Measurements from ENCODE around the gene CFAP46.

CFAP46 gene

DNA sequence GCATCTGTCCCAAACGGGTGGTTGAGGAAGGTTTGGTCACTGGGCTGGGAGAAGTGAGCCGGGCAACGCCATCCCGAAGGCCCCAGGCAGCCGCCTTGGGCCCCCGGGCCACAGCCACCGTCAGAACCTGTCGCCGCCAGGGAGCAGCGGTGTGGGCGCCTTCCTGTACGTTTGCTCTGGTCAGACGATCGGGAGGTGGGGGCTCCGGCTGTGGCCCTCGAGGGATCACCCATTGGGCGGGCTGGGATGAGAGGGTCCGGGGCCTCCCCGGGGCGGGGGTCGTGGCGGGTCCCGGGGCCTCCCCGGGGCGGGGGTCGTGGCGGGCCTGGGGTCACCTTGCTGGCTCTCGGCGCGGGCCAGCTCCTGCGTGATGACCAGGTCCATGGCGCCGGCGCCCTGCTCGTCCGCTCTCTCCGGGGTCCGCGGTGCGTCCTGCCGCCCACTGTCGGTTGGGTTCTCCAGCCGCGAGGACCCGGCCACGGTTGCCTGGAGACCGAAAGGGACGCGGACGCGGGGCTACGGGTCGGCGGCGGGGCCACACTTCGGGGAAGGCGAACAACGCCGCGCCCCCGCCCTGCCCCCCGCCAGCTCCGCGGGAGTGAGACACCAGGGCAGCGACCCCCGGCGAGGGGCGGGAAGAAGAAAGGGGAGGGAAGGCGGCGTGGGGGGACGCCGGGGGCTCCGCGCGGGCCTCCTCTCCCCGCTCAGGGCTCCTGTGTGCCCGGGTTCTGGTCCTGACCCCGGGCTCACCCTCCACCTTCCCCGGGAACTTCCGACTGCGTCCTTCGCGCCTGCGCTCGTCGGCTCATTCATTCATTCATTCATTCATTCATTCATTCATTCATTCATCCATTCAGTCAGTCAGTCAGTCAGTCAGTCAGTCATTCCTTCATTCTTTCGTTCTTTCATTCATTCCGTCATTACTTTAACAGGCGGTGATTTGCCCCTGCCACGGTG is at the start of gene CFAP46:
Gene CFAP46 (minus strand): TSS at position 470 of the 957 bp plus-strand sequence. CDS start 86 bp downstream, at position 384.
- no peak within 1 kb of the TSS for H3K27ac Mint-ChIP-seq
- no peaks in the 10 kb centered on the region for H3K36me3 Mint-ChIP-seq
- H3K27me3 Mint-ChIP-seq: peaks cover 31% of the 10 kb centered on the region
- H3K9me3 Mint-ChIP-seq (ENCODE audit: low read depth): no peaks in the 10 kb centered on the region
- H3K4me1 Mint-ChIP-seq (ENCODE audit: low read depth): peaks cover 13% of the 10 kb centered on the region
- peak within 1 kb of the TSS; percentile 84 for H3K4me3 Mint-ChIP-seq

DNA sequence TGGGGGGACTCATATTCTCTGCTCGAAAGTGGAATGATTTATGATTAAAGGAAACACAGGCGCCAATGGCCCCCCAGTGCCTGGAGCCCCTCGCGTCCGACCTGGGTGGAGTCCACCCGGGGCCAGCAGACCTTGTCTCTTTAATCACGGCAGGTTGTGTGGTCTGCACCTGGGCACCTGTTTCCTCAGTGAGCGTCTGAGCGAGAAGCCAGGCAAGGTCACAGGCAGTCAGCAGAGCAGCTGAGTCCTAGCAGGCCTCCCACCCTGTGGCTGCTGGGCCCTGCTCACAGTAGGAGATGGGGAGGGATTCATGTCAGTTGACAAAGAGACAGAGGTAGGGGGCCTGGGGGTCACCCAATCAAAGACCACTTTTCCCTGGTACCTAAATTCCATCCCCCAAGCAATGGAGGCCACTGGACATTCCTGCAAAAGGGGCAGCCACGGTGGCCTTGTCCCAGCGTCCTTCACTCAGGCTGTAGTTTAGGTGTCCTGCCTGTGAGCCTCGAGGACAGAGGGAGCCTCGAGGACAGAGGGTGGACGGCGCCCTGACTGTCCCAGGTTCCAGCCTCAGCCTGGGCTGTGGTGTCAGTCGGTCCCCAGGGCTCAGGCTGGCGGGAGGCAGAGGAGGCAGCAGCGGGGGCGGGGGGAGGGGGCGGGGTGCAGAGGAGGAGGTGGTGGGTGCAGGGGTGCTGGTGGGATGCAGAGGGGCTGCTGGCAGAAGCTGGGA is 49.5 kb upstream of the CFAP46 start:
- no peaks in the 10 kb centered on the region for H3K36me3 Mint-ChIP-seq
- no peak overlapping the region for H3K27ac Mint-ChIP-seq
- H3K27me3 Mint-ChIP-seq: no peaks in the 10 kb centered on the region
- no peaks in the 10 kb centered on the region for H3K4me1 Mint-ChIP-seq (ENCODE audit: low read depth)
- no peak overlapping the region for H3K4me3 Mint-ChIP-seq
- no peaks in the 10 kb centered on the region for H3K9me3 Mint-ChIP-seq (ENCODE audit: low read depth)

- H3K27me3 Mint-ChIP-seq: no peaks in the 10 kb centered on the region
- no peaks in the 10 kb centered on the region for H3K36me3 Mint-ChIP-seq
- no peak overlapping the region for H3K4me3 Mint-ChIP-seq
- H3K4me1 Mint-ChIP-seq (ENCODE audit: low read depth): no peaks in the 10 kb centered on the region
- no peaks in the 10 kb centered on the region for H3K9me3 Mint-ChIP-seq (ENCODE audit: low read depth)
- H3K27ac Mint-ChIP-seq: no peak overlapping the region
Observed at GRCh38 chr10:132990684-132991545, 48.5 kb upstream of the CFAP46 start.

GRCh38 chr10:132989476-132990415 is 47.4 kb upstream of the CFAP46 start:
- no peaks in the 10 kb centered on the region for H3K36me3 Mint-ChIP-seq
- no peak overlapping the region for H3K4me3 Mint-ChIP-seq
- H3K27me3 Mint-ChIP-seq: no peaks in the 10 kb centered on the region
- H3K27ac Mint-ChIP-seq: no peak overlapping the region
- H3K4me1 Mint-ChIP-seq (ENCODE audit: low read depth): no peaks in the 10 kb centered on the region
- no peaks in the 10 kb centered on the region for H3K9me3 Mint-ChIP-seq (ENCODE audit: low read depth)

DNA sequence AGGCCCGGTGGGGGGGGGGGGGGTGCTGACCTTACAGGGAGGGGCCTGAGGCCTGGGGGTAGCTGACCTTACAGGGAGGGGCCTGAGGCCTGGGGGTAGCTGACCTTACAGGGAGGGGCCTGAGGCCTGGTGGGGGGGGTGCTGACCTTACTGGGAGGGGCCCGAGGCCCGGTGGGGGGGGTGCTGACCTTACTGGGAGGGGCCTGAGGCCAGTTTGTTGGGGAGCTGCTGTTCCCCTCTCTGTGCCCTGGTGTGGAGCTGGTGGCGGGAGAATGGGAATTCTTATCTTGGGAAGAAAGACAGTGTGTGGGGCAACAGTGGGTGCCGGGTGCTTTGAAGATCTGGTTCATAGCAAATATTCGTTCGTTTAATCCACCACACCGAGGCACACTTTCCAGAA is 46.6 kb upstream of the CFAP46 start:
- Mint-ChIP-seq H3K27ac (no peak overlapping the region), H3K36me3 (no peaks in the 10 kb centered on the region), H3K9me3 (ENCODE audit: low read depth) (no peaks in the 10 kb centered on the region), H3K4me3 (no peak overlapping the region), H3K27me3 (no peaks in the 10 kb centered on the region), H3K4me1 (ENCODE audit: low read depth) (no peaks in the 10 kb centered on the region)

- Mint-ChIP-seq H3K27me3 (no peaks in the 10 kb centered on the region), H3K27ac (no peak overlapping the region), H3K4me3 (no peak overlapping the region), H3K36me3 (no peaks in the 10 kb centered on the region), H3K9me3 (ENCODE audit: low read depth) (no peaks in the 10 kb centered on the region), H3K4me1 (ENCODE audit: low read depth) (no peaks in the 10 kb centered on the region)
Observed at GRCh38 chr10:132987671-132988571, 45.6 kb upstream of the CFAP46 start.

DNA sequence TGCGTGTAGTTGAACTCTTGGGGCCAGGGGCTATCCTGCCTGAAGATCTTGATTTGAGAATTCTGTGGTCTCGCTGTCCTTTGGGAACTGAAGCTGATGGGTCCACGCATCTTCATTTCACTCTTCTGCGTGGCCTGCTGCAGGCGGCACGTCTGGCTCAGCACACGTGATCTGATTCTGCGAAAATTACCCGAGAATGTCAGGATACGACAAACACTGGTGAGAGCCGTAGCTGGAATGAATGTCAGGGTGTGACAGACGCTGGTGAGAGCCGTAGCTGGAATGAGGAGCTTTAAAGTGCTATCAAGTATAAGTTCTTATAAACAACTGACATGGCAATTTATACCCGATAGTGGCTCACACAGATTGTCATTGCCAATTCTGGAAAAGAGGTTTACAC is 44.6 kb upstream of the CFAP46 start:
- H3K4me3 Mint-ChIP-seq: no peak overlapping the region
- no peaks in the 10 kb centered on the region for H3K9me3 Mint-ChIP-seq (ENCODE audit: low read depth)
- H3K27ac Mint-ChIP-seq: no peak overlapping the region
- H3K27me3 Mint-ChIP-seq: no peaks in the 10 kb centered on the region
- no peaks in the 10 kb centered on the region for H3K4me1 Mint-ChIP-seq (ENCODE audit: low read depth)
- H3K36me3 Mint-ChIP-seq: no peaks in the 10 kb centered on the region

GRCh38 chr10:132986576-132986975 is 44.2 kb upstream of the CFAP46 start:
- Mint-ChIP-seq H3K27me3 (no peaks in the 10 kb centered on the region), H3K4me3 (no peak overlapping the region), H3K27ac (no peak overlapping the region), H3K9me3 (ENCODE audit: low read depth) (no peaks in the 10 kb centered on the region), H3K4me1 (ENCODE audit: low read depth) (no peaks in the 10 kb centered on the region), H3K36me3 (no peaks in the 10 kb centered on the region)

GRCh38 chr10:132986076-132986475 is 43.7 kb upstream of the CFAP46 start:
- H3K27me3 Mint-ChIP-seq: no peaks in the 10 kb centered on the region
- no peaks in the 10 kb centered on the region for H3K9me3 Mint-ChIP-seq (ENCODE audit: low read depth)
- H3K4me1 Mint-ChIP-seq (ENCODE audit: low read depth): no peaks in the 10 kb centered on the region
- H3K4me3 Mint-ChIP-seq: no peak overlapping the region
- no peak overlapping the region for H3K27ac Mint-ChIP-seq
- no peaks in the 10 kb centered on the region for H3K36me3 Mint-ChIP-seq

- H3K9me3 Mint-ChIP-seq (ENCODE audit: low read depth): no peaks in the 10 kb centered on the region
- no peak overlapping the region for H3K4me3 Mint-ChIP-seq
- no peak overlapping the region for H3K27ac Mint-ChIP-seq
- no peaks in the 10 kb centered on the region for H3K27me3 Mint-ChIP-seq
- no peaks in the 10 kb centered on the region for H3K36me3 Mint-ChIP-seq
- H3K4me1 Mint-ChIP-seq (ENCODE audit: low read depth): no peaks in the 10 kb centered on the region
Observed at GRCh38 chr10:132985546-132985900, 43.2 kb upstream of the CFAP46 start.

- Mint-ChIP-seq H3K4me3 (no peak overlapping the region), H3K9me3 (ENCODE audit: low read depth) (no peaks in the 10 kb centered on the region), H3K27ac (no peak overlapping the region), H3K4me1 (ENCODE audit: low read depth) (no peaks in the 10 kb centered on the region), H3K27me3 (no peaks in the 10 kb centered on the region), H3K36me3 (no peaks in the 10 kb centered on the region)
Observed at GRCh38 chr10:132984801-132985545, 42.6 kb upstream of the CFAP46 start.

- Mint-ChIP-seq H3K27me3 (no peaks in the 10 kb centered on the region), H3K4me1 (ENCODE audit: low read depth) (no peaks in the 10 kb centered on the region), H3K4me3 (no peak overlapping the region), H3K27ac (no peak overlapping the region), H3K36me3 (no peaks in the 10 kb centered on the region), H3K9me3 (ENCODE audit: low read depth) (no peaks in the 10 kb centered on the region)
Observed at GRCh38 chr10:132984008-132984295, 41.6 kb upstream of the CFAP46 start.
